GM12878 (cell line): ENCODE results near the gene PDGFD.

ENCODE experiments used
- CEBPB ChIP-seq, 2 experiments: fragments of 150-350 bp in 1 of 2; IDR thresholded peaks; 2 replicates each; pipeline ENCODE4 v1.6.1; 2012 to 2014; ENCODE audit warnings: low read depth in 2 of 2, low read length in 2 of 2, borderline replicate concordance in 1 of 2, inconsistent platforms in 1 of 2
- CTCF ChIP-seq, 3 experiments: IDR thresholded peaks in 2 of 3; conservative IDR thresholded peaks in 1 of 3; 2 replicates each; pipeline ENCODE4 v1.5.1; 2011; ENCODE audit warnings: low read depth in 3 of 3, low read length in 3 of 3, mild to moderate bottlenecking in 3 of 3, control low read depth in 2 of 3, moderate library complexity in 2 of 3, inconsistent platforms in 1 of 3, mixed read lengths in 1 of 3; ENCODE audit not compliant: control insufficient read depth in 2 of 3, insufficient read depth in 1 of 3; ENCODE audit errors: extremely low read depth in 1 of 3
- EZH2 ChIP-seq: IDR thresholded peaks from 2 replicates; pipeline ENCODE4 v1.6.1; 2012; ENCODE audit warnings: low read depth, mild to moderate bottlenecking, control low read depth, inconsistent platforms, low read length, borderline replicate concordance; ENCODE audit not compliant: control insufficient read depth
- KAT2A ChIP-seq: conservative IDR thresholded peaks from 2 replicates; pipeline ENCODE4 v1.6.1; 2011; ENCODE audit warnings: low read depth, low read length; ENCODE audit not compliant: control insufficient read depth
- SPI1 ChIP-seq: IDR thresholded peaks from 2 replicates; pipeline ENCODE4 v1.6.1; 2011; ENCODE audit warnings: low read depth, mild to moderate bottlenecking, low read length, moderate library complexity, borderline replicate concordance; ENCODE audit not compliant: insufficient read depth
- ZNF622 ChIP-seq: fragments of 450-650 bp; IDR thresholded peaks from 2 replicates; pipeline ENCODE4 v1.6.1; 2017; ENCODE audit warnings: mild to moderate bottlenecking, inconsistent platforms

DNA sequence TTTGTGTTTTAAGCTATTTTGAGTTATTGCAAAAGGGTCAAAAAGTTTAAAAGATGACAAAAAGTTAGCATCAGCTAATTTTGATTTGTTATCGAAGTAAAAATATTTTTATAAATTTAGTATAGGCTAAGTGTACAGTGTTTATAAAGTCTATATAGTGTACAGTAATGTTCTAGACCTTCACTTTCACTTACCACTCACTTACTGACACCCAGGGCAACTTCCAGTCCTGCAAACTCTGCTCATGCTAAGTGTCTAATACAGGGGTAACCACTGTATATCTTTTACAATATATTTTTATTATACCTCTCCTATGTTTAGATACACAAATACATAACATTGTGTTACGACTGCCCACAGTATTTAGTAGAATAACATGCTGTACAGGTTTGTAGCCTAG, 59.7 kb downstream of the PDGFD start:
- no peak for TF ChIP-seq ZNF622
- no peak for TF ChIP-seq EZH2
- TF ChIP-seq CTCF (IDR thresholded peaks at IDR 0.05 in 2 of 3, conservative IDR thresholded peaks at IDR 0.05 in 1 of 3; ENCODE audit: control insufficient read depth in 2 of 3, extremely low read depth in 1 of 3, insufficient read depth in 1 of 3, low read depth in 3 of 3, low read length in 3 of 3) = no peak
- TF ChIP-seq CEBPB (IDR thresholded peaks at IDR 0.05; ENCODE audit: borderline replicate concordance in 1 of 2, low read depth in 2 of 2, low read length in 2 of 2) = no peak
- TF ChIP-seq SPI1 = no peak
- no peak for TF ChIP-seq KAT2A
